Measurements from ENCODE around the gene TNRC18.

DNA sequence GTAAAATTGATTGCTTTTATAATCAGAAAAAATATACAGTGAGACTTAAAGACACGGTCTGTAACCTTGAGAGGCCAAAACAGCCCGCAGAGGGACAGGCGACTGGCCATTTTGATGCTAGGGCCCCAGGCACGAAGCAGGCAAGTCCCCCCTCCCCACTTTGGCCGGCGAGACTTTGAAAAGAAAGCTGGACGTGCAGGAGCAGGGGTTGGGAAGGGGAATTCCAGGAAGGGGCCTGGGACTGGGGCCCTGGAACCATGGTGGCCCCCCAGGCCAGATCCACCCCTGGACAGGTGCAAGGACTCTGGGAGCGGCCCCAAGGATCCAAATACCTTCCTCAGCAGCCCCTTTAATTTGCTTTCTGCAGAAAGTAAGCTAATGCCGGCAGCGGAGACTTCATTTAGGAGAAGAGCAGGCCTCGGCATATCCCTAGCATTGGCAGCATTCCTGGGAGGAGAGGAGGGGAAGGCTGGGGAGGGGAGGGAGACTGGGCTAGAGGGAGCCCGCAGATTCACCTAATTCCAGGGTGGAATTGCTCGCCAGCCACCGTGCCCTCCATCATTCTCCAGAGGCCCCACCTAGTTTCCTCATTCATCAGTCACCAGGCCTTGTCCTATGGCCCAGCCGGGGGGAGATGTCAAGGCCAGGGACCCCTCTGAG, 24.9 kb upstream of the TNRC18 start:
- TF ChIP-seq, protein P1, sequence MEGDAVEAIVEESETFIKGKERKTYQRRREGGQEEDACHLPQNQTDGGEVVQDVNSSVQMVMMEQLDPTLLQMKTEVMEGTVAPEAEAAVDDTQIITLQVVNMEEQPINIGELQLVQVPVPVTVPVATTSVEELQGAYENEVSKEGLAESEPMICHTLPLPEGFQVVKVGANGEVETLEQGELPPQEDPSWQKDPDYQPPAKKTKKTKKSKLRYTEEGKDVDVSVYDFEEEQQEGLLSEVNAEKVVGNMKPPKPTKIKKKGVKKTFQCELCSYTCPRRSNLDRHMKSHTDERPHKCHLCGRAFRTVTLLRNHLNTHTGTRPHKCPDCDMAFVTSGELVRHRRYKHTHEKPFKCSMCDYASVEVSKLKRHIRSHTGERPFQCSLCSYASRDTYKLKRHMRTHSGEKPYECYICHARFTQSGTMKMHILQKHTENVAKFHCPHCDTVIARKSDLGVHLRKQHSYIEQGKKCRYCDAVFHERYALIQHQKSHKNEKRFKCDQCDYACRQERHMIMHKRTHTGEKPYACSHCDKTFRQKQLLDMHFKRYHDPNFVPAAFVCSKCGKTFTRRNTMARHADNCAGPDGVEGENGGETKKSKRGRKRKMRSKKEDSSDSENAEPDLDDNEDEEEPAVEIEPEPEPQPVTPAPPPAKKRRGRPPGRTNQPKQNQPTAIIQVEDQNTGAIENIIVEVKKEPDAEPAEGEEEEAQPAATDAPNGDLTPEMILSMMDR (tag by site-specific recombination; IDR thresholded peaks at IDR 0.05), result no peak
- TF ChIP-seq ZNF580 (tag by site-specific recombination; IDR thresholded peaks at IDR 0.05) (no peak), SP3 (tag by site-specific recombination; IDR thresholded peaks at IDR 0.05) (no peak)
- TF ChIP-seq, protein P2, sequence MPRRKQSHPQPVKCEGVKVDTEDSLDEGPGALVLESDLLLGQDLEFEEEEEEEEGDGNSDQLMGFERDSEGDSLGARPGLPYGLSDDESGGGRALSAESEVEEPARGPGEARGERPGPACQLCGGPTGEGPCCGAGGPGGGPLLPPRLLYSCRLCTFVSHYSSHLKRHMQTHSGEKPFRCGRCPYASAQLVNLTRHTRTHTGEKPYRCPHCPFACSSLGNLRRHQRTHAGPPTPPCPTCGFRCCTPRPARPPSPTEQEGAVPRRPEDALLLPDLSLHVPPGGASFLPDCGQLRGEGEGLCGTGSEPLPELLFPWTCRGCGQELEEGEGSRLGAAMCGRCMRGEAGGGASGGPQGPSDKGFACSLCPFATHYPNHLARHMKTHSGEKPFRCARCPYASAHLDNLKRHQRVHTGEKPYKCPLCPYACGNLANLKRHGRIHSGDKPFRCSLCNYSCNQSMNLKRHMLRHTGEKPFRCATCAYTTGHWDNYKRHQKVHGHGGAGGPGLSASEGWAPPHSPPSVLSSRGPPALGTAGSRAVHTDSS (tag by site-specific recombination; IDR thresholded peaks at IDR 0.05), result no peak

Measured in HEK293 (cell line).